Right lobe of liver (tissue), 6 donors: ENCODE measurements around the gene ALKBH3. TPM values are rescaled to one million over a fixed set of nuclear protein-coding genes. Genes with fewer than 3 reads are reported as not detected.

Experiments
- ATAC-seq, 4 donors: fragments of 200-7000 bp; cut with Tn5 transposase; one replicate each; pipeline ENCODE4 v1.9.1; 2020; ENCODE audit warnings: mild to moderate bottlenecking in 4 of 4, moderate library complexity in 4 of 4
- DNase-seq, 3 donors: peaks; one replicate each; pipeline ENCODE4 v3.0.0-alpha.2; 2020
- H3K27ac ChIP-seq, 3 donors: fragments of 200-600 bp; one replicate each; pipeline ENCODE4 v1.8.0; 2022
- H3K27me3 ChIP-seq, 2 donors: fragments of 200-600 bp; one replicate each; pipeline ENCODE4 v1.8.0; 2022
- H3K36me3 ChIP-seq, 4 donors: fragments of 200-600 bp; sonication (generic) in 1 of 4; one replicate each; pipeline versions ENCODE4 v1.5.1 to v1.8.0; 2017 to 2022; ENCODE audit warnings: control low read depth in 1 of 4
- H3K4me1 ChIP-seq, 4 donors: fragments of 200-600 bp; sonication (generic) in 1 of 4; one replicate each; pipeline versions ENCODE4 v1.5.1 to v1.8.0; 2017 to 2022; ENCODE audit warnings: control low read depth in 1 of 4
- H3K4me3 ChIP-seq, 3 donors: fragments of 200-600 bp; one replicate each; pipeline ENCODE4 v1.8.0; 2022
- H3K9me3 ChIP-seq, 4 donors: fragments of 200-600 bp; sonication (generic) in 1 of 4; one replicate each; pipeline versions ENCODE4 v1.5.1 to v1.8.0; 2017 to 2022; ENCODE audit warnings: control low read depth in 1 of 4
- POLR2A ChIP-seq: fragments of 450-650 bp; IDR thresholded peaks from one replicate; pipeline ENCODE4 v1.6.1; 2017; ENCODE audit warnings: antibody characterized with exemption, mild to moderate bottlenecking
- WGBS: methylation state at CpG from one replicate; pipeline ENCODE4 v1.1.6; 2018; ENCODE audit warnings: low coverage, low lambda C conversion rate; ENCODE audit not compliant: insufficient coverage; ENCODE audit errors: missing lambda C conversion rate; 5-methylcytosine and 5-hydroxymethylcytosine counted together
- intact Hi-C, 2 donors: fragments of 100-400 bp; cut with DNase I; formaldehyde crosslinking; loops; one replicate each; pipeline versions ENCODE4 v1.11.2 to v1.14.1; 2022
- total RNA-seq, 6 experiments: library from RNA; depleted of rRNA in 2 of 6; stranded (reverse); fragments of >200 nt in 2 of 6; fragmentation: NEBNext Ultra II Directional in 3 of 6; extraction: Animal tissue kit (Norgen Biotek cat#: 25700) in 3 of 6; gene quantifications; one replicate each; pipeline versions ENCODE4 v1.1.0 to v1.2.4, GENCODE V29; 2016 to 2023
- TF ChIP-seq, protein P1 (sequence below), 4 donors: fragments of 200-600 bp in 3 of 4; fragments of 450-650 bp in 1 of 4; IDR thresholded peaks; one replicate each; pipeline versions ENCODE4 v1.5.1 to v1.8.0; 2016 to 2022; ENCODE audit warnings: antibody characterized with exemption in 4 of 4, mild to moderate bottlenecking in 2 of 4
- donor health status: DM: no; HTN: yes; CAD: no.
- donor health status: DM: no; HTN: no; CAD: no.
- donor health status: DM: no; HTN: no; CAD: no.
- donor health status: DM: no; HTN: yes; CAD: no.
- donor health status: DM: no; HTN: yes; CAD: no.

The ALKBH3 gene
- total RNA-seq, 6 experiments from 2014 or later, result 11.2 to 20.2 (median 17.0) TPM

DNA sequence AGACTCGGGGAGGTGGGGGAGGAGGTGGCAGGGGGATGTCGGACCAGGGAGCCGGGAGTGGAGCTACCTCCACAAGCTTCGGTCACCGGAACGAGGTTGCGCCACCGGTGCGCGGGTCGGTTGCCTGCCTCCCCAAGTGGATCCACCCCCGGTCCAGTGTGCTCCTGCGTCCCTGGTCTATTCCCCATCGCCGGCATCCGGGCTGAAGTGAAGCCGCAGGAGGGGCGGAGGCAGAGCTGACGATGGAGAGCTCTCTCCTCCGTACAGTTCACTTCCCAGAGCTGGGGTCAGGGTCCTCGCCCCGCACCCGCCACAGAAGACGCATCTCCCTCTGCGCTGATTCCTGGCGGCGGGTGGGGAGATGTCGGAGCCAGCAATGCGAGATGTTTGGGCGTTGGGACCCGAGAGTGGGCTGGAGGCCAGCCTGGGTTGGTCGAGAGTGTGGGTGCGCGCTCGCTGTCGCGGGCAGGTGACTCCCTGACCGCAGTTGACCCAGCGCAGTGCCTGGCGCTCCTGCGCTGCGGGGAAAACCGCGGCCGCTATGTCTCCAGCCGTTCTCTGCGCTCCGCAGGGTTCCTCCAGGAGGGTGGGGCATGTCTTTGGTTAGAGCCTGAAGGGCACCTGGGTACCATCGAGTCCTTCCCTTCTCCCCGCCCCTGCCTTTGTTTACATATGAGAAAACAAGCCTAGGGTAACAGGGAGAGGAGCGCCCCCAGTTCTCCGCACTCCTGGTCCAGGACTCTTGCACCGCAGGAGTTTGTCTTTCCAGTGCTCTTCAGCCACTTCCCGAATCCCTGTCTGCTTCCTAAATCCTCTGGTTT, 63.5 kb downstream of the ALKBH3 start:
- Histone ChIP-seq H3K4me1 (peaks cover 0 to 13% (median 4%) of the 10 kb centered on the region in 4 donors), H3K4me3 (peak overlapping the region; percentile 47 to 72 (median 58)), H3K36me3 (no peaks in the 10 kb centered on the region), H3K9me3 (no peaks in the 10 kb centered on the region), H3K27ac (peak overlapping the region; percentile 64 to 87 (median 76)), H3K27me3 (peaks cover 0 to 15% of the 10 kb centered on the region in 2 donors)
- TF ChIP-seq, protein P1, sequence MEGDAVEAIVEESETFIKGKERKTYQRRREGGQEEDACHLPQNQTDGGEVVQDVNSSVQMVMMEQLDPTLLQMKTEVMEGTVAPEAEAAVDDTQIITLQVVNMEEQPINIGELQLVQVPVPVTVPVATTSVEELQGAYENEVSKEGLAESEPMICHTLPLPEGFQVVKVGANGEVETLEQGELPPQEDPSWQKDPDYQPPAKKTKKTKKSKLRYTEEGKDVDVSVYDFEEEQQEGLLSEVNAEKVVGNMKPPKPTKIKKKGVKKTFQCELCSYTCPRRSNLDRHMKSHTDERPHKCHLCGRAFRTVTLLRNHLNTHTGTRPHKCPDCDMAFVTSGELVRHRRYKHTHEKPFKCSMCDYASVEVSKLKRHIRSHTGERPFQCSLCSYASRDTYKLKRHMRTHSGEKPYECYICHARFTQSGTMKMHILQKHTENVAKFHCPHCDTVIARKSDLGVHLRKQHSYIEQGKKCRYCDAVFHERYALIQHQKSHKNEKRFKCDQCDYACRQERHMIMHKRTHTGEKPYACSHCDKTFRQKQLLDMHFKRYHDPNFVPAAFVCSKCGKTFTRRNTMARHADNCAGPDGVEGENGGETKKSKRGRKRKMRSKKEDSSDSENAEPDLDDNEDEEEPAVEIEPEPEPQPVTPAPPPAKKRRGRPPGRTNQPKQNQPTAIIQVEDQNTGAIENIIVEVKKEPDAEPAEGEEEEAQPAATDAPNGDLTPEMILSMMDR (IDR thresholded peaks at IDR 0.05), result no peak
- no peak for TF ChIP-seq POLR2A
- ATAC-seq, result peak; percentile 11 to 40 (median 25)
- WGBS, result 2% methylated on average over 13 of the region's 54 CpGs
- intact Hi-C loops, result no loop called here
- peak in 1 of 3 donors; percentile 69 for DNase-seq

DNA sequence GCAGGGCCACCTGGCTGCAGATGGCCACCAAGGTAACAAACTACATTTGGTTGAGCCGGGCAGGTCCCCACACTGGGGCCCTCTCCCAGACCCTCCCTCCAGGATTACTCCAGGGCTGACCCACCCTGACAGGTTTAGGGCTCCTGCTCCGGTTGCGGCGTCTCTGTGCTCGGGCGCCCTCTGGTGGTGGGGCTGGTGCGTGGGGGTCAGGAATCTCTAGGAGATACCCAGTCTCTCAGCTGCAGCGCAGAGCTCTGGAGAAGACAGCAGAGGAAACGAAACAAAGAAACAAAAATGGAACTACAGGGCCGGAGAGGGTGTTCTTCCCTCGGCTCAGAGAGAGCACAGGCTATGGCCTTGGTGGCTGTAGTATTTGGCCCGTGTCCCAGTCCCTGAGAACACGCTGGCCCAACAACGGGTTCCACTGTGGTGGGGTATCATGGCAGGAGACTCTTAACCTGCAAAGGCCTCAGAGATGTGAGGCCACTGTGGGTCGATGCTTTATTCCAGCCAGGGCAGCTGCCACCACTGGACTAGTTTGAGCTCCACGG, 64.2 kb downstream of the ALKBH3 start:
- Histone ChIP-seq H3K4me1 (peaks cover 0 to 13% (median 4%) of the 10 kb centered on the region in 4 donors), H3K9me3 (no peaks in the 10 kb centered on the region), H3K27ac (peak overlapping the region; percentile 64 to 87 (median 76)), H3K4me3 (peak overlapping the region; percentile 47 to 72 (median 58)), H3K36me3 (no peaks in the 10 kb centered on the region), H3K27me3 (peaks cover 0 to 15% of the 10 kb centered on the region in 2 donors)
- TF ChIP-seq, protein P1 (IDR thresholded peaks at IDR 0.05), result peak; percentile 85 to 92 (median 90)
- TF ChIP-seq POLR2A, result no peak
- ATAC-seq (peak; percentile 65 to 82 (median 77)), DNase-seq (peak; percentile 88 to 89 (median 88))
- intact Hi-C loops, result no loop called here
- WGBS, result 5% methylated on average over 11 of the region's 16 CpGs

DNA sequence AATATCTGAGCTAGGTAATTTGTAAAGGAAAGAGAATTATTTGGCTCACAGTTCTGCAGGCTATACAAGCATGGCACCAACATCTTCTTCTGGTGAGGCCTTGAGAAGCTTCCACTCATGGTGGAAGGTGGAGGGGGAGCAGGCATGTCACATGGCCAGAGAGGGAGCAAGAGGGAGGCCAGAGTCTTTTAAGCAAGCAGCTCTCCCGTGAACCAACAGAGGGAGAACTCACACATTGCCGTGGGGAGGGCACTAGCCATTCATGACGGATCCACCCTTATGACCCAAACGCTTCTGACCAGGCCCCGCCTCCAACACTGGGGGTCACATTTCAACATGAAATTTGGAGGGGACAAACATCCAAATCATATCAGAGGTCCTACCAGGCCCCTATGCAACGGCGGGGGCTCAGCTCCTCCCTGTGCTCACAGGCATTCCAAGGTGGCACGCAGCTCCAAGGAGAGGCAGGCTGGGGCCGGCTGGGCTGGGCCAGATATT, 66.4 kb downstream of the ALKBH3 start:
- Histone ChIP-seq H3K27me3 (peaks cover 0 to 15% of the 10 kb centered on the region in 2 donors), H3K27ac (no peak overlapping the region), H3K4me1 (peaks cover 0 to 12% (median 4%) of the 10 kb centered on the region in 4 donors), H3K36me3 (no peaks in the 10 kb centered on the region), H3K9me3 (no peaks in the 10 kb centered on the region), H3K4me3 (no peak overlapping the region)
- 39% methylated on average over 3 of the region's 9 CpGs for WGBS
- DNase-seq (no peak), ATAC-seq (peak in 2 of 4 donors; percentile 5 to 30)
- TF ChIP-seq, protein P1 (IDR thresholded peaks at IDR 0.05), result peak in 2 of 4 donors; percentile 27 to 39
- peak; percentile 11 for TF ChIP-seq POLR2A
- intact Hi-C loops, result no loop called here

DNA sequence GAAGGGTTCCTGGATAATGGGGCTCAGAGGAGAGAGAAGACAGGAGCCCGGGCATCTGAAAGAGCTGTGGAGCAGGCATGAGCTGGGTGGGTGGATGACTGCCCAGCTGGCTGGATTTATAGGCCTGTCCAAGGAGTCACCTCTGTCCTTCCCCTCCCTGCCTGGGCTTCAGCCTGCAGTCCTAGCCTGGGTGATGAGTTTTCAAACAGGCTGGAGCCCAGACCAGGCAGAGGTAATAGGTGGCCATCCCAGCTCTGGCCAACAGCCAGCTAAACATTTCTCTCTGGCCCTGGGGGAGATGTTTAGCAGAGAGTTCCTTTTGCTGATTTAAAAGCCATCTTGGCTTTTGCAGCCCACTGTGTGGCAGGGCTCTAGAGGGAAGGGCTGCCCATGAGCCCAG, 67.2 kb downstream of the ALKBH3 start:
- peaks cover 0 to 10% (median 4%) of the 10 kb centered on the region in 4 donors for H3K4me1 ChIP-seq
- peaks cover 0 to 15% of the 10 kb centered on the region in 2 donors for H3K27me3 ChIP-seq
- H3K4me3 ChIP-seq, result no peak overlapping the region
- no peak for ATAC-seq
- DNase-seq, result no peak
- no peak overlapping the region for H3K27ac ChIP-seq
- 60% methylated on average over 1 of the region's 1 CpG for WGBS
- no peaks in the 10 kb centered on the region for H3K36me3 ChIP-seq
- no peaks in the 10 kb centered on the region for H3K9me3 ChIP-seq
- intact Hi-C loops, result no loop called here
- TF ChIP-seq, protein P1 (IDR thresholded peaks at IDR 0.05), result no peak
- no peak for TF ChIP-seq POLR2A
